Mucosa of rectum (tissue), 2 donors: ENCODE measurements around the gene DOCK10.

ENCODE experiments used
- H3K27ac ChIP-seq, 2 donors: one replicate each; pipeline ENCODE4 v1.7.0; 2013; ENCODE audit warnings: inconsistent platforms in 2 of 2, low read depth in 2 of 2, low read length in 2 of 2
- H3K27me3 ChIP-seq, 2 donors: one replicate each; pipeline ENCODE4 v1.7.0; 2013; ENCODE audit warnings: low read length in 2 of 2; ENCODE audit not compliant: control insufficient read depth in 2 of 2, insufficient read depth in 2 of 2
- H3K36me3 ChIP-seq, 2 donors: one replicate each; pipeline ENCODE4 v1.7.0; 2013; ENCODE audit warnings: low read length in 2 of 2; ENCODE audit not compliant: control insufficient read depth in 2 of 2, insufficient read depth in 2 of 2
- H3K4me1 ChIP-seq, 2 donors: one replicate each; pipeline ENCODE4 v1.7.0; 2013; ENCODE audit warnings: low read length in 2 of 2, mild to moderate bottlenecking in 1 of 2; ENCODE audit not compliant: control insufficient read depth in 2 of 2, insufficient read depth in 2 of 2
- H3K4me3 ChIP-seq, 2 donors: one replicate each; pipeline ENCODE4 v1.7.0; 2013; ENCODE audit warnings: low read length in 2 of 2
- H3K9ac ChIP-seq, 2 donors: one replicate each; pipeline ENCODE4 v1.7.0; 2013; ENCODE audit warnings: low read length in 2 of 2, low read depth in 1 of 2, mild to moderate bottlenecking in 1 of 2
- H3K9me3 ChIP-seq, 2 donors: one replicate each; pipeline ENCODE4 v1.7.0; 2013; ENCODE audit warnings: low read length in 2 of 2; ENCODE audit not compliant: control insufficient read depth in 2 of 2
- donor health status: healthy.
- donor health status: Normal muscosa, but diverticular disease.

DOCK10 gene

DNA sequence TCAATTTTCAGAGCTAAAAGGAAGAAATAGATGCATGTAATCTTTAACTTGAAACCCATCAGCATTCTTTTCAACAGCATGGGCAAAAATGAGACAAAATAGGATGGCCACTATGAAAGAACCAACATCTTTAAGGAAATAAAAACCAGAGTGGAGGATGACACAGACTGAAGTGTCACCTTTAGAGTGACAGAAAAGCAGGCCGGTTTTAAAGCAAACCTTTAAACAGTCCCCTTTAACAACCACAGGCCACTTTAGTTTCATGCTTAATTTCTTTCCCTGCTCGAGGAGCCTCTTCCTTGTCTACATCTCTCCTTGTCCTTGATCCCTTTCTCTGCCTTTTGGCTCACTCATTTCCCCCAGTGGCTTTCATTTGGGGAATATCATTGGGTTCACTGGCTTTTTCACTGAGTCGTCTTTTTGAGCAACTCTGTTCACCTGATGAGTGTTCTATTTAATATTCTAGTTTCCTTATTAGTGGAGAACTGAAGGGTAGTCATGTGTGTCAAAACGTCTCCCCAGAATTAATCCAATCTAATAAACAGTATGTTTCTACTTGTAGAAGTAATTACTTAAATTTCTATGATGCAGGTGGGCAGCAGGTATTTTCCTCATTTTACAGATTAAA, 72.5 kb downstream of the DOCK10 start:
- Histone ChIP-seq H3K9ac (no peak overlapping the region), H3K27me3 (no peaks in the 10 kb centered on the region), H3K4me1 (peaks cover 21 to 40% of the 10 kb centered on the region in 2 donors), H3K27ac (peak overlapping the region; percentile 26 to 29), H3K4me3 (no peak overlapping the region), H3K9me3 (no peaks in the 10 kb centered on the region), H3K36me3 (no peaks in the 10 kb centered on the region)

DNA sequence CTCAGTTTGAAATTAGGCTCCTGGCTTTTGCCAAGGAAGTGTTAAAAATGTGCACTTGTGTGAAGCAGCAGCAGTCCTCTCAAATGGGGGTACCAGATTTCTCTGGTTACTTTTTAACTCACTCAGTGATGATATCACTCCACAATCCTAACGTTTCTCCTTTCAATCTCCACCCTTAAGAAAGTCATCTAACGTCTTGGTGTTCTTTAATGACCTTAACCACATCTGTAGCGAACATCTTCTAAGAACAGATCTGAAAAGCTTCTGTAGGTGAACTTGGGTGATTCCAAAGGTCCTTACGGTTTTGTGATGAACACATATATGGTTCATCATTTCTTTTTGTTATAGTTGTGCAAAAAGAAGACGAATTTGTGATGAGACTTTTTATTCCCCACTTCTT, 73.2 kb downstream of the DOCK10 start:
- no peak overlapping the region for H3K9ac ChIP-seq
- H3K36me3 ChIP-seq: no peaks in the 10 kb centered on the region
- no peak overlapping the region for H3K4me3 ChIP-seq
- no peaks in the 10 kb centered on the region for H3K9me3 ChIP-seq
- no peaks in the 10 kb centered on the region for H3K27me3 ChIP-seq
- peak overlapping the region; percentile 9 to 29 for H3K27ac ChIP-seq
- H3K4me1 ChIP-seq: peaks cover 20 to 37% of the 10 kb centered on the region in 2 donors

DNA sequence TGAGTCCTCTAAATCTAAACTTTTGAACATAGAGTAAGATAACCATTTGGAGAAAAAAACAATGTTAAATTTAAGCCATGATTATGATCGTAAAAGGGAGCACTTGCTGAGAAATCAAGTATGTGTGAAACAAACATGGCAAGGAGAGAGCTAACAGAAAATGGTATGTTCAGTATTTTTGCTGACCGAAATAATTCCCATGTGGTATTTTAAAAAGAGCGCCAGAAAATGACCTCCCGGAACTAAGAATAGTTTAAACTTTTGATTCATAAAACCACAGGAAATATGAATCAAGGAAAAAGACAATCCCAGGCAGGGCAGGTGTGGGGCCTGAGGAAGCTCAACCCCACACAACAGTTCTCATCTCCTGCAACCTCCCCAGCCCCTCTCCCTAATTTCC, 74.2 kb downstream of the DOCK10 start:
- Histone ChIP-seq H3K36me3 (no peaks in the 10 kb centered on the region), H3K9ac (no peak overlapping the region), H3K4me1 (peaks cover 10 to 29% of the 10 kb centered on the region in 2 donors), H3K4me3 (no peak overlapping the region), H3K9me3 (no peaks in the 10 kb centered on the region), H3K27ac (no peak overlapping the region), H3K27me3 (no peaks in the 10 kb centered on the region)

DNA sequence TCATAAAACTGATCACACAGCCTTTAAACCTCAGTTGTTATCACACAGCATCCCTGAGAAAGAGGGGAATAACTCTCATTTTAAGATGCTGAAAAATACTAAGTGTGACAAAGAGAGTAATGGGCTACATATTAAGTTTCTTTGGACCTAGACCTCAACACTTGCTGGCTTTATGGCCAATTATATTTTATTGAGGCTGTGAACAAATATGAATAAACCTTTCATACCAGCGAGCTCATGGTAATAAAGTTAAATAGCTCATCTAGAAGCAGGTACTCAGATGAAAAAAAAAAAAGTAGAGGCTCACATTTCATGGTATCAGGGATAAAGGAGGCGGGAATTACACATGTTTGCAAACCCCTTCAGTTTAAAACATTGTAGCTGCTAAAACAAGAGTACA, 75.7 kb downstream of the DOCK10 start:
- H3K27ac ChIP-seq: peak overlapping the region; percentile 23 to 46

DNA sequence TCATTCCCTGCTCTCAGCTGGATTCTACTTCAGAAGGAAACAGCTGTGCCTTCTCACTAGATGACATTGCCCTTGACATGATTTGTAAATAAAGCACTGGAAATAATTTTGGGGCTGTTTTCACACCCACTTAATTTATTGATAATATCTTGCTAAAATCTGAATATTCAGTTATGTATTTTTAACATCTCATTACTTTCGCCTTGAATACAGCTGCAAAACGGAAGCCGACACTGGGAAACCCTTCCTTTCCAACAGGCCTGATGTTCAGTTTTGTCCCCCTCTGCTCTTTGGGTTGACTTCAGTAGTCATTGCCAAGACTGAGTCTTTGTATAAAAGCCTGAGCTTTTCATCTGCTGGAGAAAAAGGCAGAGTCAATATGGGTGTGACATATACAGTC, 82.7 kb downstream of the DOCK10 start:
- Histone ChIP-seq H3K4me3 (no peak overlapping the region), H3K4me1 (peaks cover 0 to 3% of the 10 kb centered on the region in 2 donors), H3K27ac (no peak overlapping the region), H3K9me3 (no peaks in the 10 kb centered on the region), H3K27me3 (no peaks in the 10 kb centered on the region), H3K9ac (no peak overlapping the region), H3K36me3 (no peaks in the 10 kb centered on the region)

More for the DNA sequence above, 75.7 kb downstream of the DOCK10 start:
- Histone ChIP-seq H3K27me3 (no peaks in the 10 kb centered on the region), H3K9me3 (no peaks in the 10 kb centered on the region), H3K9ac (no peak overlapping the region), H3K4me1 (peaks cover 9 to 26% of the 10 kb centered on the region in 2 donors), H3K4me3 (peak overlapping the region in 1 of 2 donors; percentile 55), H3K36me3 (no peaks in the 10 kb centered on the region)

DNA sequence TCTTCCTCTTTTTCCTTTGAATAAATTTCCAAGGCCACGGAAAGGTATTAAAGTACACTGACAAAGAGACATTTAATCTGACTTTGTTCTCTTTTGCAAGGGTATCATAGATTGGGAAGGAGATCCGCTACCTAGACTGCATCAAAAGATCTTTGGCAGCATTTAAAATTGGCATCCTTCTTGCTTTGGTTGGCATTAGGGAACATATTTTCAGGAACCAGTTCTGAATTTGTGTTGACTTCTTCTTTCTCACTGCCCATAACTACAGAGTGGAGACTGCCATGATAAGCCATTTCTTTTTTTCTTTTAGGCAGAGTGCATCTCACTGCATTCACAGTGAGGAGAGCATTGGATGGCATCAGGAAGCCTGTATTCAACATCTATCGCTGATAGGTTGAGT, 83.4 kb downstream of the DOCK10 start:
- no peaks in the 10 kb centered on the region for H3K27me3 ChIP-seq
- H3K4me3 ChIP-seq: no peak overlapping the region
- no peaks in the 10 kb centered on the region for H3K36me3 ChIP-seq
- no peak overlapping the region for H3K9ac ChIP-seq
- no peaks in the 10 kb centered on the region for H3K9me3 ChIP-seq
- H3K27ac ChIP-seq: no peak overlapping the region
- H3K4me1 ChIP-seq: peaks cover 0 to 3% of the 10 kb centered on the region in 2 donors

DNA sequence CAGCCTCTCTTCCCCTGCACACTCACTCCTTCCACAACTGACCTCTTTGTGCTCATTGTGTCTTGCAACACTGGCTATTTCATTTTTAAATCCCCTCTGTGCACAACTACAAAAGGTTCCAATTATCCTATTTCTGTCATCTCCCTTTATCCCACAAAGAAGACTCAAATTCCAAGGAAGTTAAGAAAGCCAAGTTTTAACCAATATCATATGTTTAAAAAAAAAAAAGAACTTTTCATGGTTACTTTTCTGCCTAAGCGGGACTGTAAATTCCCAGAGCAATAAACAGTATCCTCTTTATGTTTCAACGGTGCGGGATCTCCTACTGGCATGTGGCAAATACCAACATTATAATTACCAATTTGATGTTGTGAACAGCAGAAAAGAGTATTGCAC, 83.8 kb downstream of the DOCK10 start:
- H3K9ac ChIP-seq: no peak overlapping the region
- H3K27me3 ChIP-seq: no peaks in the 10 kb centered on the region
- no peaks in the 10 kb centered on the region for H3K36me3 ChIP-seq
- H3K27ac ChIP-seq: no peak overlapping the region
- H3K9me3 ChIP-seq: no peaks in the 10 kb centered on the region
- no peak overlapping the region for H3K4me3 ChIP-seq
- H3K4me1 ChIP-seq: peaks cover 0 to 6% of the 10 kb centered on the region in 2 donors

DNA sequence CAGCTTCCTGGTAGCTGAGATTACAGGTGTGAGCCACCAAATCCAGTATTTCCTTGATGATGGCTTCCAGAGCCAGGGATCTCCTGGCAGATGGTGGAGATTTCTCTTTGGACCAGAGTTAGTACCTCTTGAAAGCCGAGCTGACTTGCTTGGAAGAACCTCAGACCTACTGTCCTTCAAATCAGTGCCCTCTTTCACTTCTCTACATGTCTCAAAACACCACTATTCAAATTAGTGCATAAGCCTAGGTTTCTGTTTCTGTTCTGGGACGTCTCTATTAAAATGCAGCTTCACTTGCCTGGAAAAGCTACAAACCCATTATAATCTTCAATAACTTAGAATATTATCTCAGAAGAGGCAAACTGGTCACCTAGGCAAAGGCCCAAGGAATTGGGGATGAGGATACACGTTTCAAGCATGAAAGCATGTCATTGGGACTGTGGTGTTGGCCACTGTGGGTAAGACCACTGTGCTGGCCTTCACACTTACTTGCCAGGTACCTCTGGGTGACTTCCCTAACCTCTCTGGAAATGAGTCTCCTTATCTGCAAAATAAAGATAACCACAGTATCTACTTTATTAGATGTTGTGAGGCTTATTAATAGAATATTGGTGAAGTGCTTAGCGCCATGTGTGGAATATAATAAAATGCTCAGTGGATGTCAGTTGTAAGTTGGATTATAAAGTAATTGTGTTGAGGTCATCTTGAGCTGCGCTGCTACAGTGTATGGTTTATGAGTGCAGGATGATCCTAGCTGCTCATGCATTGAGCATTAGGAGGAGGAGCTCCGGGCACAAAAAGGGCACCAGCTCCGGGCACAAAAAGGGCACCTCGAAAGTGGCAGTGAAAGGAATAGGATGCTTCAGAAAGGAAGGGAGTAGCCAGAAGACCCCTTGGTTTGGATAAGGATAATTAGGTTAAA, 84.5 kb downstream of the DOCK10 start:
- H3K27ac ChIP-seq: peak overlapping the region; percentile 3 to 61
- H3K4me1 ChIP-seq: peaks cover 5 to 8% of the 10 kb centered on the region in 2 donors
- H3K36me3 ChIP-seq: no peaks in the 10 kb centered on the region
- H3K4me3 ChIP-seq: peak overlapping the region; percentile 18 to 28
- H3K27me3 ChIP-seq: no peaks in the 10 kb centered on the region
- no peaks in the 10 kb centered on the region for H3K9me3 ChIP-seq
- H3K9ac ChIP-seq: no peak overlapping the region

DNA sequence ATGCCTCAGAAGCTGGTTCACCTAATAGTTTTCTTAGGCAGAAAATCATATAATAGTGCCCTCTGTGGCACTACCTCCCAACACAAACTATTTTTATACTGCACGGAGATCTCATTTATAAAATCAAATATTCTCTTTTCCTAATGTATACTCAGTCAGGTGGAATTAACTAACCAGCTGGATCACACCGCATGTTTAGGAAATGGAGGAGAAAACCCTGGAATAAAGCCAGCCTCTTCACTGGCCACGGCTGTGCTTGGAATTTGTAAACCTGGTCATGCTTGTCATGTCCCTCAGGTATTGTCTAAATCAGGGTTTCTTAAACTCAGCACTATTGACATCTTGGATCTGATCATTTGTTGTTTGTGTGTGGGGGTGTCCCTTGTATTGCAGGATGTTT, 85.6 kb downstream of the DOCK10 start:
- H3K27ac ChIP-seq: no peak overlapping the region
- H3K9ac ChIP-seq: no peak overlapping the region
- H3K9me3 ChIP-seq: no peaks in the 10 kb centered on the region
- H3K36me3 ChIP-seq: no peaks in the 10 kb centered on the region
- no peak overlapping the region for H3K4me3 ChIP-seq
- H3K27me3 ChIP-seq: no peaks in the 10 kb centered on the region
- peaks cover 5 to 8% of the 10 kb centered on the region in 2 donors for H3K4me1 ChIP-seq

DNA sequence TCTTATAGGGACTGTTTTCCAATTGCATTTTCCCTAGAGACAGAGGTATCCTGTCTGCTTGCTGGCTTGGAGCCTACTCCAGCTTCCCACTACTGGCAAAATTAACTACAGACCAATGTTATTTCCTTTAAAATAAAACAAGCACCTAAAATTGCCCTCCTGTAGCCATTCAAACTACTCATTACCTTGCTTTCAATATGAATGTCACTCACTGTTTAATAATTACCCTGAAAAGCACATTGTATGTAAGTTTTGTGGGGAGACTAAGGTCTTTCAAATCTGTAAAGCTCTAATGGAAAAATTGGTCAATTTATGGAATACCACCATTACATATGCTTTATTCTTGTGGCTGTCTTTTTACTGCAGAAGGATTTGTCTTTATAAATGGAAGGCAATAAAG, 87.3 kb downstream of the DOCK10 start:
- H3K9me3 ChIP-seq: no peaks in the 10 kb centered on the region
- H3K36me3 ChIP-seq: no peaks in the 10 kb centered on the region
- no peak overlapping the region for H3K27ac ChIP-seq
- H3K9ac ChIP-seq: no peak overlapping the region
- H3K27me3 ChIP-seq: no peaks in the 10 kb centered on the region
- peaks cover 5 to 8% of the 10 kb centered on the region in 2 donors for H3K4me1 ChIP-seq
- H3K4me3 ChIP-seq: no peak overlapping the region
